Omental fat pad (tissue), 4 donors: ENCODE results near the gene SLC13A4. TPM values are rescaled to one million over a fixed set of nuclear protein-coding genes. Genes with fewer than 3 reads are reported as not detected.
"Not testable (repeated sequence)": the region's sequence is repeated elsewhere in the genome, so short reads cannot be mapped to it uniquely, and the experiment has no call there.

Source experiments
- ATAC-seq: fragments of 150-250 bp; one replicate; pipeline ENCODE4 v1.9.1; 2016; ENCODE audit warnings: mild to moderate bottlenecking, moderate library complexity; ENCODE audit not compliant: low FRiP score
- DNase-seq: peaks from one replicate; pipeline ENCODE4 v3.0.0-alpha.2; 2019; ENCODE audit warnings: low spot score
- total RNA-seq, 4 donors: library from RNA; depleted of rRNA; stranded (reverse); fragments of >200 nt; gene quantifications; one replicate each; pipeline ENCODE4 v1.1.0, GENCODE V29; 2016
- TF ChIP-seq, protein P1 (sequence below), 3 donors: fragments of 450-650 bp; IDR thresholded peaks; one replicate each; pipeline ENCODE4 v1.5.1; 2016 to 2017; ENCODE audit warnings: antibody characterized with exemption in 3 of 3, mild to moderate bottlenecking in 3 of 3, moderate library complexity in 2 of 3

Gene SLC13A4
- total RNA-seq, 4 donors from 2014 or later = 0.09 to 1.4 (median 0.79) TPM; not detected in 1

DNA sequence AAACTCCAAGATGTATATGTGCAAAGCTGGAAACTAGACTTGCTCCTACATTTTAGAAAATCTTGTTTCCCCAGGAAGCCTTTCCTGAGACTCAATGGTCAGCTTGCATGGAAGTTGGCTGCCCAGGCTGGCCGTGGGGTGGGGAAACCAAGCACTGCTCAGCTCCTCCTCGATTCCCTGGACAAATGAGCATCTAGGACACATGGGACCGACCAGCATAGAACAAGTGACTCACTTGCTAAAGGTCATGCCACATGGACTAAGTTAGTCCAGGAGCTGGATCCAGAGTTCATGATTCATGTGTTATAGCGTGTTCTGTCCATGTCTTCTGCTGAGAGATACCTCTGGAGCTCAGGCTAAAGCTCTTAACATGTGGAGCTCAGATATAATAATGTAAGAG is 14.4 kb upstream of the SLC13A4 start:
- TF ChIP-seq, protein P1, sequence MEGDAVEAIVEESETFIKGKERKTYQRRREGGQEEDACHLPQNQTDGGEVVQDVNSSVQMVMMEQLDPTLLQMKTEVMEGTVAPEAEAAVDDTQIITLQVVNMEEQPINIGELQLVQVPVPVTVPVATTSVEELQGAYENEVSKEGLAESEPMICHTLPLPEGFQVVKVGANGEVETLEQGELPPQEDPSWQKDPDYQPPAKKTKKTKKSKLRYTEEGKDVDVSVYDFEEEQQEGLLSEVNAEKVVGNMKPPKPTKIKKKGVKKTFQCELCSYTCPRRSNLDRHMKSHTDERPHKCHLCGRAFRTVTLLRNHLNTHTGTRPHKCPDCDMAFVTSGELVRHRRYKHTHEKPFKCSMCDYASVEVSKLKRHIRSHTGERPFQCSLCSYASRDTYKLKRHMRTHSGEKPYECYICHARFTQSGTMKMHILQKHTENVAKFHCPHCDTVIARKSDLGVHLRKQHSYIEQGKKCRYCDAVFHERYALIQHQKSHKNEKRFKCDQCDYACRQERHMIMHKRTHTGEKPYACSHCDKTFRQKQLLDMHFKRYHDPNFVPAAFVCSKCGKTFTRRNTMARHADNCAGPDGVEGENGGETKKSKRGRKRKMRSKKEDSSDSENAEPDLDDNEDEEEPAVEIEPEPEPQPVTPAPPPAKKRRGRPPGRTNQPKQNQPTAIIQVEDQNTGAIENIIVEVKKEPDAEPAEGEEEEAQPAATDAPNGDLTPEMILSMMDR (IDR thresholded peaks at IDR 0.05) = no peak
- DNase-seq (no peak), ATAC-seq (no peak)

GRCh38 chr7:135741905-135742304 is 13.9 kb upstream of the SLC13A4 start:
- ATAC-seq (no peak), DNase-seq (no peak)
- TF ChIP-seq, protein P1 (IDR thresholded peaks at IDR 0.05) = no peak

DNA sequence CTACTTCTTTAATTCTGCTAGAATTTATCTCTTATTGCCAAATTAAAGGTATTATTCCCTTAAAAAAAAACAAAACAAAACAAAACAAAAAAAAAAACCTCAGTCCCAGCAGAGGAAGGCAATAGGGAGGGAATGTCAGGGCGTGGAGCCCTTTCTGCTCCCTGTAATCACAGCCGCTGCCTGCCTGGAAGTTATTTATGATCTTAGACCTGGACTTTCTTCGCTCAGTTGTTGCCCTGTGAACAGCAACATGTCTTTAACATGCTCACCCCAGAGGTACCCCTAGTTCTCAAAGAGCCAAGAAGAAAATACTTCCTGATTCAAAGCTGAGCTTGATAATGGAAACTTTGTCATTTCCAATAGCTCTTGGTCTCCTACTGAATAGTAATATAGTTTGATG is 12.9 kb upstream of the SLC13A4 start:
- DNase-seq = no peak
- no peak for ATAC-seq
- TF ChIP-seq, protein P1 (IDR thresholded peaks at IDR 0.05) = no peak

DNA sequence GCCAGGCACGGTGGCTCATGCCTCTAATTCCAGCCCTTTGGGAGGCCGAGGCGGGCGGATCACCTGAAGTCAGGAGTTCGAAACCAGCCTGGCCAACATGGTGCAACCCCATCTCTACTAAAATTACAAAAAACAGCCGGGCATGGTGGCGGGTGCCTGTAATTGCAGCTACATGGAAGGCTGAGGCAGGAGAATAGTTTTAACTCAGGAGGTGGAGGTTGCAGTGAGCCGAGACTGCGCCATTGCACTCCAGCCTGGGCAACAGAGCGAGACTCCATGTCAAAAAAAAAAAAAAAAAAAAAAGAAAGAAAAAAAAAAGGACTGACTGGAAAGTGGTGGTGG is 9.3 kb upstream of the SLC13A4 start:
- not testable (repeated sequence) for DNase-seq, ATAC-seq

GRCh38 chr7:135736586-135737305 is 8.8 kb upstream of the SLC13A4 start:
- no peak for ATAC-seq
- TF ChIP-seq, protein P1 (IDR thresholded peaks at IDR 0.05) = no peak
- no peak for DNase-seq

- ATAC-seq (no peak), DNase-seq (no peak)
- TF ChIP-seq, protein P1 (IDR thresholded peaks at IDR 0.05) = no peak
These were observed 6.3 kb upstream of the SLC13A4 start for GRCh38 chr7:135734343-135734689.

DNA sequence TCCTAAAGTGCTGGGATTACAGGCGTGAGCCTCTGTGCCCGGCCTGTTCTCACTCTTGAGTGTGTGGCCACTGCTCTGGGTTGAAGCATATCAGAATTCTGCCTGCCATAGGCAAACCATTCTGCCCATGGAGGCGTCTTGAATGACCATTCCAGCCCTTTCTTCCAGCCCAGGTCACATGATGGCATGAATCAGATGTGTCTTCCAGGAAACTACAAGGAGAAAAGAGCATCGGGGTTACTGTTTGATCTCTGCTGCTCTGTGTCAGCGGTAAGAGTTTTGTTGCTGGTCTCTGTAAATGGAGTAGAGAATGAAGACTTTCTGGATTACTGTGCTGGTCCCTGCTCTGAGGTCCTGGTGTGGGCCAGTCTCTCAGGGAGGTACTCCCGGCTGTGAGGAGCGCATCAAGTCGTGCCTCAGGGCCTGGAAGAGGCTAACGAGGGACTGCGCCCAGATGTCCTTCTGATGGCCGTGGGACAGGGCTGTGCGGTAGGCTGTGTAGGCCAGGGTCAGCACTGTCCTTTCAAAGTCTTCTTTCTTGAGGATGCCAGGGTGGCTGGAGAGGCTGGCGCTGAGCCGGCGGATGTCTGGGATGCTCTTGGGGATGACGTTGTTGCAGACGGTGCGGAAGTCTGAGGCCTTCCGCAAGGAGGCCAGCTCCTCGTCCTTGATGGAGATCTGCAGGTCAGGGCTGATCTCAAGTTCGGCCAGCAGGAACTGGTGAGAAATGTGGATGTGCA is 5.8 kb upstream of the SLC13A4 start:
- DNase-seq = no peak
- TF ChIP-seq, protein P1 (IDR thresholded peaks at IDR 0.05) = no peak
- ATAC-seq = no peak
